ENCODE results near the gene LIN37.

The LIN37 gene

GRCh38 chr19:35780058-35780457 lies 31.7 kb downstream of the LIN37 start:
- no peak for TF ChIP-seq FOXP2 (optimal IDR thresholded peaks at IDR 0.05; ENCODE audit: borderline replicate concordance, extremely low read depth, extremely low read length, insufficient read depth)
- no peak for TF ChIP-seq POLR2AphosphoS5 (IDR thresholded peaks at IDR 0.05; ENCODE audit: low read depth, low read length)

GRCh38 chr19:35780717-35781116 lies 32.3 kb downstream of the LIN37 start:
- TF ChIP-seq TAF1 (IDR thresholded peaks at IDR 0.05; ENCODE audit: borderline replicate concordance, insufficient read depth, low read length) (no peak), REST (IDR thresholded peaks at IDR 0.05; ENCODE audit: insufficient read depth in 1 of 2, low read depth in 2 of 2, low read length in 2 of 2) (no peak), SIN3A (IDR thresholded peaks at IDR 0.05; ENCODE audit: borderline replicate concordance, insufficient read depth, low read length) (no peak), FOXP2 (optimal IDR thresholded peaks at IDR 0.05; ENCODE audit: borderline replicate concordance, extremely low read depth, extremely low read length, insufficient read depth) (no peak), POLR2AphosphoS5 (IDR thresholded peaks at IDR 0.05; ENCODE audit: low read depth, low read length) (no peak)

- TF ChIP-seq REST (IDR thresholded peaks at IDR 0.05; ENCODE audit: insufficient read depth in 1 of 2, low read depth in 2 of 2, low read length in 2 of 2) (no peak), TAF1 (IDR thresholded peaks at IDR 0.05; ENCODE audit: borderline replicate concordance, insufficient read depth, low read length) (no peak), FOXP2 (optimal IDR thresholded peaks at IDR 0.05; ENCODE audit: borderline replicate concordance, extremely low read depth, extremely low read length, insufficient read depth) (no peak), POLR2AphosphoS5 (IDR thresholded peaks at IDR 0.05; ENCODE audit: low read depth, low read length) (no peak), SIN3A (IDR thresholded peaks at IDR 0.05; ENCODE audit: borderline replicate concordance, insufficient read depth, low read length) (no peak)
Observed at GRCh38 chr19:35781650-35782049, 33.3 kb downstream of the LIN37 start.

GRCh38 chr19:35782589-35782988 lies 34.2 kb downstream of the LIN37 start:
- TF ChIP-seq REST (IDR thresholded peaks at IDR 0.05; ENCODE audit: insufficient read depth in 1 of 2, low read depth in 2 of 2, low read length in 2 of 2), result no peak
- TF ChIP-seq FOXP2 (optimal IDR thresholded peaks at IDR 0.05; ENCODE audit: borderline replicate concordance, extremely low read depth, extremely low read length, insufficient read depth), result no peak

- TF ChIP-seq SIN3A (IDR thresholded peaks at IDR 0.05; ENCODE audit: borderline replicate concordance, insufficient read depth, low read length) (no peak), POLR2AphosphoS5 (IDR thresholded peaks at IDR 0.05; ENCODE audit: low read depth, low read length) (no peak), TAF1 (IDR thresholded peaks at IDR 0.05; ENCODE audit: borderline replicate concordance, insufficient read depth, low read length) (no peak), FOXP2 (optimal IDR thresholded peaks at IDR 0.05; ENCODE audit: borderline replicate concordance, extremely low read depth, extremely low read length, insufficient read depth) (no peak), REST (IDR thresholded peaks at IDR 0.05; ENCODE audit: insufficient read depth in 1 of 2, low read depth in 2 of 2, low read length in 2 of 2) (no peak)
Observed at GRCh38 chr19:35783469-35784434, 35.4 kb downstream of the LIN37 start.
